GM23248 (cell line): ENCODE data around the gene GUCA1A. TPM values are rescaled to one million over a fixed set of nuclear protein-coding genes. Genes with fewer than 3 reads are reported as not detected.

ENCODE experiments used
- DNase-seq: peaks from one replicate; pipeline ENCODE4 v3.0.0-alpha.2; 2015
- H2AFZ ChIP-seq: fragments of 200-600 bp; sonication (generic); 2 replicates; pipeline ENCODE4 v1.6.1; 2016; ENCODE audit warnings: antibody characterized with exemption
- H3F3A ChIP-seq: fragments of 200-600 bp; sonication (generic); 2 replicates; pipeline ENCODE4 v1.6.1; 2016; ENCODE audit warnings: mild to moderate bottlenecking, antibody characterized with exemption, mixed run types; ENCODE audit not compliant: insufficient read depth
- H3K27ac ChIP-seq: fragments of 200-600 bp; sonication (generic); 2 replicates; pipeline ENCODE4 v1.5.1; 2016; ENCODE audit warnings: mild to moderate bottlenecking
- H3K27me3 ChIP-seq: fragments of 200-600 bp; sonication (generic); replicated peaks from 2 replicates; pipeline ENCODE4 v1.6.1; 2016; ENCODE audit warnings: mild to moderate bottlenecking; ENCODE audit not compliant: insufficient read depth
- H3K36me3 ChIP-seq: fragments of 200-600 bp; sonication (generic); 2 replicates; pipeline ENCODE4 v1.6.1; 2016; ENCODE audit warnings: low read depth, mild to moderate bottlenecking
- H3K4me1 ChIP-seq: fragments of 200-600 bp; sonication (generic); 2 replicates; pipeline ENCODE4 v1.6.1; 2016; ENCODE audit warnings: mild to moderate bottlenecking; ENCODE audit not compliant: insufficient read depth
- H3K4me2 ChIP-seq: fragments of 200-600 bp; sonication (generic); one replicate; pipeline ENCODE4 v1.6.1; 2016; ENCODE audit warnings: mild to moderate bottlenecking; ENCODE audit not compliant: unreplicated experiment
- H3K4me3 ChIP-seq: fragments of 200-600 bp; sonication (generic); 2 replicates; pipeline ENCODE4 v1.5.1; 2016; ENCODE audit warnings: mild to moderate bottlenecking
- H3K79me2 ChIP-seq: fragments of 200-600 bp; sonication (generic); 2 replicates; pipeline ENCODE4 v1.6.1; 2016; ENCODE audit warnings: mild to moderate bottlenecking; ENCODE audit not compliant: insufficient read depth
- H3K9ac ChIP-seq: fragments of 200-600 bp; sonication (generic); 2 replicates; pipeline ENCODE4 v1.6.1; 2016; ENCODE audit warnings: mild to moderate bottlenecking
- H3K9me2 ChIP-seq: fragments of 200-600 bp; sonication (generic); 2 replicates; pipeline ENCODE4 v1.6.1; 2016; ENCODE audit warnings: mixed run types, mild to moderate bottlenecking, moderate library complexity; ENCODE audit not compliant: insufficient read depth
- H3K9me3 ChIP-seq: fragments of 200-600 bp; sonication (generic); one replicate; pipeline ENCODE4 v1.6.1; 2017; ENCODE audit warnings: low read depth
- H4K20me1 ChIP-seq: fragments of 200-600 bp; sonication (generic); 2 replicates; pipeline ENCODE4 v1.6.0; 2016; ENCODE audit not compliant: insufficient read depth
- EZH2 ChIP-seq: fragments of 200-600 bp; sonication (generic); IDR thresholded peaks from 2 replicates; pipeline ENCODE4 v1.6.1; 2018; ENCODE audit warnings: antibody characterized with exemption, mild to moderate bottlenecking; ENCODE audit not compliant: insufficient read depth, poor library complexity, severe bottlenecking
- EZH2phosphoT487 ChIP-seq: fragments of 200-600 bp; sonication (generic); IDR thresholded peaks from 2 replicates; pipeline ENCODE4 v1.6.1; 2018; ENCODE audit warnings: antibody characterized with exemption, moderate library complexity, mild to moderate bottlenecking, low read depth; ENCODE audit not compliant: insufficient read depth
- WGBS, 2 experiments: methylation state at CpG; one replicate each; pipeline ENCODE4 v1.1.6; 2015 to 2017; ENCODE audit warnings: low lambda C conversion rate in 2 of 2, low coverage in 1 of 2; ENCODE audit errors: missing lambda C conversion rate in 2 of 2; 5-methylcytosine and 5-hydroxymethylcytosine counted together
- in situ Hi-C: fragments of 300-500 bp; cut with MboI; formaldehyde crosslinking; loops from 2 replicates; pipeline ENCODE4 v1.15.0; 2020
- polyA plus RNA-seq: library from polyadenylated mRNA; unstranded; fragments of >200 nt; fragmentation: Nextera tagmentation; extraction: Ambion mirVana; gene quantifications from 2 replicates; pipeline ENCODE4 v1.2.1, GENCODE V29; 2016
- total RNA-seq: library from RNA; depleted of rRNA; stranded (reverse); fragments of >200 nt; shearing (Covaris generic); gene quantifications from 2 replicates; pipeline ENCODE4 v1.2.3, GENCODE V29; 2014

The GUCA1A gene
- total and polyA plus RNA-seq, 2 experiments from 2014 or later = not detected

DNA sequence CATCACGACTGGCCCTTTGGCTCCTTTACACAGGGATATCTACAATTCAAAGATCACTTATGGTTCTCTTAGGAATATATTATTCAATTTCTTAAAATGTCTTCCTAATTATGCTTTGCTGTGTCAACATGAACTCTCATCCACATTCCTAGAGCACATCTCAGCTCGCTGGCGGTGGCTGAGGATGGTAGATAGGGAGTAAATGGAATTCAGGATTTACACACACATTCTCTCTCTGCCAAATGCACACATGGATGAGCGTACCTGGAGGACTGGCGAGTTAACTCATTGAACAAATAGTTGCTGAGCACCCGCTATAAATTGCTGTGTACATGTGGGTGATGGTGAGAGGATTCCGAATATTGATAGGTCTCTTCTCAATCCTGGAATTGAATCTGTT, 49.3 kb downstream of the GUCA1A start:
- TF ChIP-seq EZH2phosphoT487 (no peak), EZH2 (no peak)
- H4K20me1 ChIP-seq = no peaks in the 10 kb centered on the region
- in situ Hi-C loops = no loop called here
- peaks cover 32% of the 10 kb centered on the region for H3K4me1 ChIP-seq
- H3F3A ChIP-seq = peaks cover 30% of the 10 kb centered on the region
- H3K27ac ChIP-seq = no peak overlapping the region
- H3K4me3 ChIP-seq = no peak overlapping the region
- H3K79me2 ChIP-seq = no peaks in the 10 kb centered on the region
- no peak overlapping the region for H3K9ac ChIP-seq
- H3K9me3 ChIP-seq = no peaks in the 10 kb centered on the region
- no peaks in the 10 kb centered on the region for H3K36me3 ChIP-seq
- no peak overlapping the region for H3K4me2 ChIP-seq
- H2AFZ ChIP-seq = no peak overlapping the region
- H3K27me3 ChIP-seq = no peaks in the 10 kb centered on the region
- H3K9me2 ChIP-seq = no peaks in the 10 kb centered on the region
- 89 to 90% methylated on average over 7 of the region's 7 CpGs for WGBS, 2 experiments
- no peak for DNase-seq

DNA sequence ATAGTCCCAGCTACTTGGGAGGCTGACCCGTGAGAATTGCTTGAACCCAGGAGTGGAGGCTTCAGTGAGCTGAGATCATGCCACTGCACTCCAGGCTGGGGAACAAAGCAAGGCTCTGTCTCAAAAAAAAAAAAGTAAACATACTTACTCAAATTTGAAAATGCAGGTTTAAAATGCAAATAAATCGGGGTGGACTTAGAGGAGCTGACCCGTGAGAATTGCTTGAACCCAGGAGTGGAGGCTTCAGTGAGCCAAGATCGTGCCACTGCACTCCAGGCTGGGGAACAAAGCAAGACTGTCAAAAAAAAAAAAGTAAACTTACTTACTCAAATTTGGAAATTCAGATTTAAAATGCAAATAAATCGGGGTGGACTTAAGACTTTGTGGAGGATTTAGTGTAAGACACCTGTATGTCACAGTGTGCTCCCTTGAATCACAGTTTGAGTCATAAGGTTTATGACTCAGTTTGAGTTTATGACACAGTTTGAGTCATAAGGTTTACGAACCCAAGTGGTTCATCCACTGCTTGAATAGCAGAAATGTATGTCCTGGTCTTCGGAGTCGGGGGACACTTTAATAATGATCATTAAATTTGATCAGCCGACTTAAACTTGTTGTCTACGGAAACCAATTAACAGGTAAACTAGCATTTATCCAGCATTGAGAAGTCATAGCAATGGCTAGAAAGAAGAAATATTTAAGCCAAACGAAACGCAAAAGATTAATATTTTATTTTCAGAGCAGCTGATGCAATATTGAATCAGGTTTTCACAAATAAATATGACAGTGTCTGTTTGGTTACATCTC, 51.3 kb downstream of the GUCA1A start:
- in situ Hi-C loops = no loop called here
- TF ChIP-seq EZH2phosphoT487 = no peak
- TF ChIP-seq EZH2 = no peak
- WGBS, 2 experiments = 56 to 58% methylated on average over 12 of the region's 12 CpGs
- Histone ChIP-seq H3F3A (peaks cover 32% of the 10 kb centered on the region), H3K9me3 (no peaks in the 10 kb centered on the region), H3K79me2 (no peaks in the 10 kb centered on the region), H3K36me3 (no peaks in the 10 kb centered on the region), H3K27ac (peak overlapping the region; percentile 90; the same call in 1 of the 2 replicates), H4K20me1 (no peaks in the 10 kb centered on the region), H3K9ac (no peak overlapping the region), H3K4me2 (peak overlapping the region; percentile 68), H2AFZ (no peak overlapping the region), H3K27me3 (no peaks in the 10 kb centered on the region), H3K4me1 (peaks cover 35% of the 10 kb centered on the region), H3K9me2 (no peaks in the 10 kb centered on the region), H3K4me3 (peak overlapping the region; percentile 26)
- DNase-seq = peak; percentile 93

DNA sequence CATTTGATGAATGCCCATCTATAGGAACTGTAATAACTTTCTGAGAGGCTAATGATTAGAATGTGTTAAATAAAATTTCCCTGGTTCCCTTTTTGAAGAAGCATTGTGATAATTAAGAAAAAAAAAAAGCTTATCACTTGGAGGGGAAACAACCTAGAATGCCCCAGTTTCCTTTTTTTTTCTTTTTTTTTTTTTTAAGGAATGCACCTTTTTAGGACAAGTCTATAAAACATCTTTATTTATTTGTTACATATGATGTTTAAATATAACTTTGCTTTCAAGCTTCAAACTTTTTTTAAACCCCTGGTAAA, 51.8 kb downstream of the GUCA1A start:
- Histone ChIP-seq H3K27me3 (no peaks in the 10 kb centered on the region), H3K9me3 (no peaks in the 10 kb centered on the region), H3K4me1 (peaks cover 35% of the 10 kb centered on the region), H3K9me2 (no peaks in the 10 kb centered on the region), H3K4me2 (peak overlapping the region; percentile 68), H4K20me1 (no peaks in the 10 kb centered on the region), H3K9ac (no peak overlapping the region), H3K36me3 (no peaks in the 10 kb centered on the region), H3K4me3 (peak overlapping the region; percentile 26), H3F3A (peaks cover 32% of the 10 kb centered on the region), H3K27ac (peak overlapping the region; percentile 90; the same call in 1 of the 2 replicates), H2AFZ (no peak overlapping the region), H3K79me2 (no peaks in the 10 kb centered on the region)
- DNase-seq = no peak
- no peak for TF ChIP-seq EZH2phosphoT487
- TF ChIP-seq EZH2 = no peak
- in situ Hi-C loops = no loop called here

DNA sequence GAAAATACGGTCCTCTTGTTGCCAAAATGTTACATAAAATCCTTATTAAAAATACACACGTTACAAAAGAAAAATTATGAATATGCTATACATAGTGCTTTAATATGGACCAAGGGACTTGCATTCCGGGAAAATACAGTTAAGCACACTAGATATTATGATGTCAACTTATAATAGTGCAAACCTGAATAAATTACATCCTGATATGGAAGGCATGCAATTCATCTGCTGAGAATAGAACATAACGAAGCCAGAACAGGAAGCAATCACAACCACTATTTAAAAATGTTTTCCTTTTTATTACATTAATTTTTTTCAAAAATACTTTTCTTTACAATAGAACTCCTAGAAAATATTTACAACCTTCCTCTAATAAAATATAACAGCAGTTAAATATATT, 52.3 kb downstream of the GUCA1A start:
- Histone ChIP-seq H3K9me2 (no peaks in the 10 kb centered on the region), H4K20me1 (no peaks in the 10 kb centered on the region), H3K79me2 (no peaks in the 10 kb centered on the region), H3K9ac (no peak overlapping the region), H3K4me1 (peaks cover 35% of the 10 kb centered on the region), H3F3A (peaks cover 32% of the 10 kb centered on the region), H3K9me3 (no peaks in the 10 kb centered on the region), H3K27ac (peak overlapping the region; percentile 90), H2AFZ (no peak overlapping the region), H3K36me3 (no peaks in the 10 kb centered on the region), H3K4me2 (no peak overlapping the region), H3K27me3 (no peaks in the 10 kb centered on the region), H3K4me3 (no peak overlapping the region)
- DNase-seq = no peak
- TF ChIP-seq EZH2phosphoT487 (no peak), EZH2 (no peak)
- WGBS, 2 experiments = 96 to 97% methylated on average over 4 of the region's 4 CpGs
- in situ Hi-C loops = no loop called here
